NCI-H526 (cell line): ENCODE measurements around the gene GUCY1B1.

Source experiments
- DNase-seq, 2 experiments: peaks; one replicate each; lab custom pipeline; 2025; lab: John Stamatoyannopoulos, UW

GUCY1B1 gene

GRCh38 chr4:155799116-155799793 lies 40.4 kb downstream of the GUCY1B1 start:
- no peak for DNase-seq

GRCh38 chr4:155799794-155800123 lies 40.9 kb downstream of the GUCY1B1 start:
- no peak for DNase-seq

GRCh38 chr4:155800685-155801343 lies 42.0 kb downstream of the GUCY1B1 start:
- no peak for DNase-seq

GRCh38 chr4:155802190-155802959 lies 43.6 kb downstream of the GUCY1B1 start:
- no peak for DNase-seq

GRCh38 chr4:155805016-155805415 lies 46.2 kb downstream of the GUCY1B1 start:
- no peak for DNase-seq

GRCh38 chr4:155807021-155807420 lies 48.2 kb downstream of the GUCY1B1 start:
- no peak for DNase-seq

- DNase-seq: peak; percentile 52 to 54
Measured at GRCh38 chr4:155809835-155810234, 51.0 kb downstream of the GUCY1B1 start.

- no peak for DNase-seq
Measured at GRCh38 chr4:155811083-155811482, 52.3 kb downstream of the GUCY1B1 start.

GRCh38 chr4:155818639-155819038 lies 59.8 kb downstream of the GUCY1B1 start:
- DNase-seq: no peak

GRCh38 chr4:155819066-155819465 lies 60.2 kb downstream of the GUCY1B1 start:
- no peak for DNase-seq

- DNase-seq: no peak
Measured at GRCh38 chr4:155820887-155821518, 62.2 kb downstream of the GUCY1B1 start.

GRCh38 chr4:155822572-155822971 lies 63.8 kb downstream of the GUCY1B1 start:
- DNase-seq: no peak

GRCh38 chr4:155828628-155829027 lies 69.8 kb downstream of the GUCY1B1 start:
- DNase-seq: no peak

- no peak for DNase-seq
Measured at GRCh38 chr4:155832664-155833063, 73.8 kb downstream of the GUCY1B1 start.

- no peak for DNase-seq
Measured at GRCh38 chr4:155837203-155837796, 78.5 kb downstream of the GUCY1B1 start.

GRCh38 chr4:155842080-155842479 lies 83.3 kb downstream of the GUCY1B1 start:
- DNase-seq: no peak

- no peak for DNase-seq
Measured at GRCh38 chr4:155846929-155847328, 88.1 kb downstream of the GUCY1B1 start.

GRCh38 chr4:155849042-155849441 lies 90.2 kb downstream of the GUCY1B1 start:
- no peak for DNase-seq

GRCh38 chr4:155853189-155853588 lies 94.4 kb downstream of the GUCY1B1 start:
- no peak for DNase-seq

- DNase-seq: no peak
Measured at GRCh38 chr4:155854582-155855226, 95.9 kb downstream of the GUCY1B1 start.

- DNase-seq: no peak
Measured at GRCh38 chr4:155855897-155856296, 97.1 kb downstream of the GUCY1B1 start.
